ENCODE data around the gene FAM131A. TPM values are rescaled to one million over a fixed set of nuclear protein-coding genes. Genes with fewer than 3 reads are reported as not detected.
A peak's percentile ranks its signal among the peaks of the same experiment; 100 is the strongest.

Gene FAM131A
- total RNA-seq, 1 donor from 2014 or later, result 51.4 TPM

DNA sequence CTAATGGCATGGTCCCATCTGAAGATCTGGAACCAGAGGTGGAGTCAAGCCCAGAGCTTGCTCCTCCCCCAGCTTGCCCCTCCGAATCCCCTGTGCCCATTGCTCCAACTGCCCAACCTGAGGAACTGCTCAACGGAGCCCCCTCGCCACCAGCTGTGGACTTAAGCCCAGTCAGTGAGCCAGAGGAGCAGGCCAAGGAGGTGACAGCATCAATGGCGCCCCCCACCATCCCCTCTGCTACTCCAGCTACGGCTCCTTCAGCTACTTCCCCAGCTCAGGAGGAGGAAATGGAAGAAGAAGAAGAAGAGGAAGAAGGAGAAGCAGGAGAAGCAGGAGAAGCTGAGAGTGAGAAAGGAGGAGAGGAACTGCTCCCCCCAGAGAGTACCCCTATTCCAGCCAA is 15.7 kb upstream of the FAM131A start:
- H3K4me1 Mint-ChIP-seq (ENCODE audit: low read depth, unreplicated experiment), result peaks cover 7% of the 10 kb centered on the region
- TF ChIP-seq, protein P1, sequence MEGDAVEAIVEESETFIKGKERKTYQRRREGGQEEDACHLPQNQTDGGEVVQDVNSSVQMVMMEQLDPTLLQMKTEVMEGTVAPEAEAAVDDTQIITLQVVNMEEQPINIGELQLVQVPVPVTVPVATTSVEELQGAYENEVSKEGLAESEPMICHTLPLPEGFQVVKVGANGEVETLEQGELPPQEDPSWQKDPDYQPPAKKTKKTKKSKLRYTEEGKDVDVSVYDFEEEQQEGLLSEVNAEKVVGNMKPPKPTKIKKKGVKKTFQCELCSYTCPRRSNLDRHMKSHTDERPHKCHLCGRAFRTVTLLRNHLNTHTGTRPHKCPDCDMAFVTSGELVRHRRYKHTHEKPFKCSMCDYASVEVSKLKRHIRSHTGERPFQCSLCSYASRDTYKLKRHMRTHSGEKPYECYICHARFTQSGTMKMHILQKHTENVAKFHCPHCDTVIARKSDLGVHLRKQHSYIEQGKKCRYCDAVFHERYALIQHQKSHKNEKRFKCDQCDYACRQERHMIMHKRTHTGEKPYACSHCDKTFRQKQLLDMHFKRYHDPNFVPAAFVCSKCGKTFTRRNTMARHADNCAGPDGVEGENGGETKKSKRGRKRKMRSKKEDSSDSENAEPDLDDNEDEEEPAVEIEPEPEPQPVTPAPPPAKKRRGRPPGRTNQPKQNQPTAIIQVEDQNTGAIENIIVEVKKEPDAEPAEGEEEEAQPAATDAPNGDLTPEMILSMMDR (IDR thresholded peaks at IDR 0.05; ENCODE audit: partially characterized antibody, unreplicated experiment), result no peak
- H3K27ac Mint-ChIP-seq (ENCODE audit: unreplicated experiment), result no peak overlapping the region
- no peaks in the 10 kb centered on the region for H3K36me3 Mint-ChIP-seq (ENCODE audit: unreplicated experiment)
- H3K4me3 Mint-ChIP-seq (ENCODE audit: unreplicated experiment), result no peak overlapping the region
- DNase-seq, result no peak
- peaks cover 7% of the 10 kb centered on the region for H3K27me3 Mint-ChIP-seq (ENCODE audit: unreplicated experiment)
- H3K9me3 Mint-ChIP-seq (ENCODE audit: unreplicated experiment), result peaks cover 6% of the 10 kb centered on the region

DNA sequence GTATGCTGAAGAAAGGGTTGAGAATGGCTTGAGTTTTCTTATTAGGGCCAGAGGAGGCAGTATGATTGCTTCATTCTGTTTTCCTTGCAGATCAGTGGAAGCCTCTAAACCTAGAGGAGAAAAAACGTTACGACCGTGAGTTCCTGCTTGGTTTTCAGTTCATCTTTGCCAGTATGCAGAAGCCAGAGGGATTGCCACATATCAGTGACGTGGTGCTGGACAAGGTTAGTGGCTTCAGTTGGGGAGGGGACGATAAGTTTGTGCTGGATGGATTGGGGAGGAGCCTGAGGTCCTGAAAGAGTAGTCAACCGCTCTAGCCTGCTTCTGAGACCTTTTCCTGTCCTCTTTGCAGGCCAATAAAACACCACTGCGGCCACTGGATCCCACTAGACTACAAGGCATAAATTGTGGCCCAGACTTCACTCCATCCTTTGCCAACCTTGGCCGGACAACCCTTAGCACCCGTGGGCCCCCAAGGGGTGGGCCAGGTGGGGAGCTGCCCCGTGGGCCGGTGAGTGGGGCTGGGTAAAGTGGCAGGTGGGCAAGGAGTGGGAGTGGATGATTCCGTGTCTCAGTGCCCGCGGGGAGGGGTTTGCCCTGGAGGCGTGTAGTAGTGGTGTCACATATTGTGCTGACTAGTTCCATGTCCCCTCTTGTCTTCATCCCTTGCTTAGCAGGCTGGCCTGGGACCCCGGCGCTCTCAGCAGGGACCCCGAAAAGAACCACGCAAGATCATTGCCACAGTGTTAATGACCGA is 14.5 kb upstream of the FAM131A start:
- Mint-ChIP-seq H3K4me3 (ENCODE audit: unreplicated experiment) (peak overlapping the region; percentile 30), H3K27ac (ENCODE audit: unreplicated experiment) (no peak overlapping the region), H3K27me3 (ENCODE audit: unreplicated experiment) (peaks cover 7% of the 10 kb centered on the region), H3K9me3 (ENCODE audit: unreplicated experiment) (peaks cover 6% of the 10 kb centered on the region), H3K4me1 (ENCODE audit: low read depth, unreplicated experiment) (no peaks in the 10 kb centered on the region), H3K36me3 (ENCODE audit: unreplicated experiment) (no peaks in the 10 kb centered on the region)
- TF ChIP-seq, protein P1 (IDR thresholded peaks at IDR 0.05; ENCODE audit: partially characterized antibody, unreplicated experiment), result no peak
- DNase-seq, result no peak

DNA sequence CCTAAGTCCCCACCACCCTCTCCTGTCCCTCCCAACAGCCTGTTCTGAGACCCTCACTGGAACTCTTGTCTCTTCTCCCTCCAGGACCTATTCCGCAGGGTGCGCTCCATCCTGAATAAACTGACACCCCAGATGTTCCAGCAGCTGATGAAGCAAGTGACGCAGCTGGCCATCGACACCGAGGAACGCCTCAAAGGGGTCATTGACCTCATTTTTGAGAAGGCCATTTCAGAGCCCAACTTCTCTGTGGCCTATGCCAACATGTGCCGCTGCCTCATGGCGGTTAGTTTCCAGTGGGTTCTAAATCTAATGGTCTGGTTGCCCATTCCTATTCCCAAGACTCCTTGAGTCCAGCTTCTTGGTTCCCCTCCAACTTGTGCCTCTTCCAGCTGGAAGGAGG is 13.7 kb upstream of the FAM131A start:
- TF ChIP-seq, protein P1 (IDR thresholded peaks at IDR 0.05; ENCODE audit: partially characterized antibody, unreplicated experiment), result no peak
- no peaks in the 10 kb centered on the region for H3K4me1 Mint-ChIP-seq (ENCODE audit: low read depth, unreplicated experiment)
- no peak for DNase-seq
- H3K9me3 Mint-ChIP-seq (ENCODE audit: unreplicated experiment), result peaks cover 8% of the 10 kb centered on the region
- no peaks in the 10 kb centered on the region for H3K36me3 Mint-ChIP-seq (ENCODE audit: unreplicated experiment)
- H3K27ac Mint-ChIP-seq (ENCODE audit: unreplicated experiment), result peak overlapping the region; percentile 53
- H3K4me3 Mint-ChIP-seq (ENCODE audit: unreplicated experiment), result no peak overlapping the region
- H3K27me3 Mint-ChIP-seq (ENCODE audit: unreplicated experiment), result peaks cover 9% of the 10 kb centered on the region

DNA sequence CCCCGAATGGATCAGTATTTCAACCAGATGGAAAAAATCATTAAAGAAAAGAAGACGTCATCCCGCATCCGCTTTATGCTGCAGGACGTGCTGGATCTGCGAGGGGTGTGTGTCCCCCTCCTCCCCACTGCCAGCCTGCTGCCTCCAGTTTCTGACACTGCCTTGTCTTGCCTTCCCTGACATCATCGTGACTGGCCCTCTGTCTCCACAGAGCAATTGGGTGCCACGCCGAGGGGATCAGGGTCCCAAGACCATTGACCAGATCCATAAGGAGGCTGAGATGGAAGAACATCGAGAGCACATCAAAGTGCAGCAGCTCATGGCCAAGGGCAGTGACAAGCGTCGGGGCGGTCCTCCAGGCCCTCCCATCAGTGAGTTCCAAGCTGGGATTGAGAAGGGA is 12.1 kb upstream of the FAM131A start:
- H3K27ac Mint-ChIP-seq (ENCODE audit: unreplicated experiment), result no peak overlapping the region
- no peaks in the 10 kb centered on the region for H3K36me3 Mint-ChIP-seq (ENCODE audit: unreplicated experiment)
- DNase-seq, result no peak
- no peaks in the 10 kb centered on the region for H3K4me1 Mint-ChIP-seq (ENCODE audit: low read depth, unreplicated experiment)
- no peak overlapping the region for H3K4me3 Mint-ChIP-seq (ENCODE audit: unreplicated experiment)
- peaks cover 7% of the 10 kb centered on the region for H3K27me3 Mint-ChIP-seq (ENCODE audit: unreplicated experiment)
- TF ChIP-seq, protein P1 (IDR thresholded peaks at IDR 0.05; ENCODE audit: partially characterized antibody, unreplicated experiment), result no peak
- H3K9me3 Mint-ChIP-seq (ENCODE audit: unreplicated experiment), result peaks cover 8% of the 10 kb centered on the region

DNA sequence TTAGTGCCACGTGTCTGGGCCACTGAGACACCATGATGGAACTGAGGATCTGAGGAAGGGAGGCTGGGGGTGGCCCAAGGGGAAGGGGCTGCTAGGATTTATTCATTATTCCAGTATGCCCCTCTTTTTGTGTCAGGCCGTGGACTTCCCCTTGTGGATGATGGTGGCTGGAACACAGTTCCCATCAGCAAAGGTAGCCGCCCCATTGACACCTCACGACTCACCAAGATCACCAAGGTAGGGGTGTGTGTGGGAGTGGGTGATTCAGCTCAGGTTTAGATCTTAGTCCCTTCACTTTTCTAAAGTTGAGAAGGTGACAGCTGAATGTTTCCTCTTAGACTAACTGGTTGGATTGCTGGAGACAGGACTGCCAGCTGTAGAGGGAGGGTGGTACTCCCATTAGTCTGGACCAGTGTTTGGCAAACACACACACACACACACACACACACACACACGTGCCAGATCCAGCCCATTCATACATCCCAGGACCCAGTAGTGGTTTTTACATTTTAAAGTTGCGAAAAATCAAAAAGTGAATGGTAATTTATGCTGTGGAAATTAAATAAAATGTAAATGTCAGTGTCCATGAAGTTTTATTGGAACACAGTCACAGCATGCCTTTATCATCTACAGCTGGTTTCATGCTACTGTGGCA is 11.6 kb upstream of the FAM131A start:
- no peaks in the 10 kb centered on the region for H3K36me3 Mint-ChIP-seq (ENCODE audit: unreplicated experiment)
- peaks cover 7% of the 10 kb centered on the region for H3K27me3 Mint-ChIP-seq (ENCODE audit: unreplicated experiment)
- H3K9me3 Mint-ChIP-seq (ENCODE audit: unreplicated experiment), result peaks cover 9% of the 10 kb centered on the region
- H3K4me3 Mint-ChIP-seq (ENCODE audit: unreplicated experiment), result no peak overlapping the region
- DNase-seq, result no peak
- TF ChIP-seq, protein P1 (IDR thresholded peaks at IDR 0.05; ENCODE audit: partially characterized antibody, unreplicated experiment), result no peak
- no peaks in the 10 kb centered on the region for H3K4me1 Mint-ChIP-seq (ENCODE audit: low read depth, unreplicated experiment)
- no peak overlapping the region for H3K27ac Mint-ChIP-seq (ENCODE audit: unreplicated experiment)

Measured in glutamatergic neuron (in vitro differentiated cells).